Fibroblast of skin of abdomen (primary cell): ENCODE data around the gene TBC1D5.
"Not testable (repeated sequence)": the region's sequence is repeated elsewhere in the genome, so short reads cannot be mapped to it uniquely, and the experiment has no call there.

Experiments used
- DNase-seq: peaks from one replicate; pipeline ENCODE4 v3.0.0-alpha.2; 2013

TBC1D5 gene

GRCh38 chr3:17542591-17542990, 199.8 kb downstream of the TBC1D5 start:
- peak; percentile 14 for DNase-seq

- DNase-seq, result no peak
Measured at GRCh38 chr3:17539436-17539835, 203.0 kb downstream of the TBC1D5 start.

GRCh38 chr3:17535274-17535673, 207.2 kb downstream of the TBC1D5 start:
- DNase-seq, result no peak

GRCh38 chr3:17532446-17532845, 210.0 kb downstream of the TBC1D5 start:
- not testable (repeated sequence) for DNase-seq

- no peak for DNase-seq
Measured at GRCh38 chr3:17529677-17530076, 212.8 kb downstream of the TBC1D5 start.

GRCh38 chr3:17518189-17519059, 224.0 kb downstream of the TBC1D5 start:
- DNase-seq, result no peak

- no peak for DNase-seq
Measured at GRCh38 chr3:17515445-17516234, 226.8 kb downstream of the TBC1D5 start.

GRCh38 chr3:17514597-17514996, 227.8 kb downstream of the TBC1D5 start:
- no peak for DNase-seq

- no peak for DNase-seq
Measured at GRCh38 chr3:17510265-17510664, 232.2 kb downstream of the TBC1D5 start.

GRCh38 chr3:17508180-17508752, 234.2 kb downstream of the TBC1D5 start:
- peak; percentile 4 for DNase-seq

- no peak for DNase-seq
Measured at GRCh38 chr3:17507480-17507879, 235.0 kb downstream of the TBC1D5 start.

- peak; percentile 33 for DNase-seq
Measured at GRCh38 chr3:17505856-17506255, 236.6 kb downstream of the TBC1D5 start.

- DNase-seq, result no peak
Measured at GRCh38 chr3:17501745-17502144, 240.7 kb downstream of the TBC1D5 start.

GRCh38 chr3:17500618-17501017, 241.8 kb downstream of the TBC1D5 start:
- DNase-seq, result peak; percentile 21

GRCh38 chr3:17494117-17494809, 248.2 kb downstream of the TBC1D5 start:
- no peak for DNase-seq

- peak; percentile 45 for DNase-seq
Measured at GRCh38 chr3:17491601-17492000, 250.8 kb downstream of the TBC1D5 start.

- not testable (repeated sequence) for DNase-seq
Measured at GRCh38 chr3:17491190-17491589, 251.2 kb downstream of the TBC1D5 start.

GRCh38 chr3:17489139-17489538, 253.3 kb downstream of the TBC1D5 start:
- DNase-seq, result no peak

GRCh38 chr3:17481116-17481515, 261.3 kb downstream of the TBC1D5 start:
- DNase-seq, result no peak

- no peak for DNase-seq
Measured at GRCh38 chr3:17479681-17480405, 262.6 kb downstream of the TBC1D5 start.

- DNase-seq, result peak; percentile 42
Measured at GRCh38 chr3:17478673-17479072, 263.8 kb downstream of the TBC1D5 start.

GRCh38 chr3:17473761-17474160, 268.7 kb downstream of the TBC1D5 start:
- DNase-seq, result peak; percentile 6
